Measurements from ENCODE around the gene NUP107.
"Not testable (repeated sequence)": the region's sequence is repeated elsewhere in the genome, so short reads cannot be mapped to it uniquely, and the experiment has no call there.

Gene NUP107

DNA sequence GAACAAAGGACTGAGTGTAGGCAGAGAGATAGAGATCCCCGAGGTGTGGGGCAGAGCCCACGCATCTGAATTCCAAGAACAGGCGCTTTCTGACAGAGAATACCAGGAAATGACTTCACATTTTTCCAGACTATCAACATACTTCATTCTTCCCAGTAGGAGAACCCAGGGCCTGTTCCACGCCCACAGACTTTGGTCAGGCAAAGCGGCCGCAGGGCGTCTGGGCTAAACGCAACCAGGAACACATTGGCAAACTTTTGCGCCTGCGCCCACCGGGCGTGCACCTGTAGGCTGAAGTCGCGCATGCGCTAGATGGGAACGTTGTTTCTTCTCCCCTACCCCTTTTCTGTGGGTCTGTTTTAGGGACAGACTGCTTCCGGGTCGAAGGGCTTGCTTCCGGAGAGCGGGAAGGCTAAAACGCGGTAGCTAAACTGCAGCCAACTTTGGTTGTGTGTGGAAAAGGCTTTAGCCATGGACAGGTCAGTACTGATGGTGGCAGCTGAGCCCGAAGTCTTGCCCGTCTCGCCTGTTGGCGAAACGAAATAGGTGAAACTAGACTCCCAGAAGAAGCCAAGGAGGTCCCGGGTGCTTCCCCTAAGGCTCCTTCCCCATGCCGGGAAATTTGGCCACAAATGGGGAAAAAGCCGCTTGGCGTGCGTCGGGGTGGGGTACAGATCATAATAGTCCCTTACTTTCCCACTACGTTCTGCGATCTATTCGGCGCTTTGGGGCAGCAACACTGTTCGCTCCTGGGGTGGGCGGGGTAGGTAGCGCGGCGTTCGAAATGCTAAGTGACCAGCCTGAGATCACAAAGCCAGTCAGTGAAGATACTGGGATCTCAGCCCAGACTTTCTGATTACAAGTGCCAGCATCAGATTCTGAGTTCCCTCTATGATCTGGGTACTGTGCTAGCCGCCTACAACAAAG, at the start of gene NUP107:
TSS of gene NUP107 (plus strand) at position 384 of the 927 bp plus-strand sequence. CDS start at position 472, 88 bp downstream.
- H3K27ac ChIP-seq (ENCODE audit: low read length): peak within 1 kb of the TSS; percentile 44
- H2AFZ ChIP-seq (ENCODE audit: low read depth, low read length): peak within 1 kb of the TSS; percentile 91
- peaks cover 20% of the 10 kb centered on the region for H3K36me3 ChIP-seq (replicated peaks; ENCODE audit: low read depth, low read length)
- peak within 1 kb of the TSS; percentile 95 for H3K4me2 ChIP-seq (ENCODE audit: low read length)
- peak within 1 kb of the TSS; percentile 85 for H3K9ac ChIP-seq (ENCODE audit: low read length)
- H3K9me3 ChIP-seq (ENCODE audit: insufficient read depth, low read length): no peaks in the 10 kb centered on the region
- H4K20me1 ChIP-seq (ENCODE audit: insufficient read depth, low read length): no peaks in the 10 kb centered on the region
- H3K27me3 ChIP-seq (ENCODE audit: low read depth, low read length): no peaks in the 10 kb centered on the region
- H3K4me1 ChIP-seq (ENCODE audit: low read length): peaks cover 27% of the 10 kb centered on the region
- TF ChIP-seq, protein P1, sequence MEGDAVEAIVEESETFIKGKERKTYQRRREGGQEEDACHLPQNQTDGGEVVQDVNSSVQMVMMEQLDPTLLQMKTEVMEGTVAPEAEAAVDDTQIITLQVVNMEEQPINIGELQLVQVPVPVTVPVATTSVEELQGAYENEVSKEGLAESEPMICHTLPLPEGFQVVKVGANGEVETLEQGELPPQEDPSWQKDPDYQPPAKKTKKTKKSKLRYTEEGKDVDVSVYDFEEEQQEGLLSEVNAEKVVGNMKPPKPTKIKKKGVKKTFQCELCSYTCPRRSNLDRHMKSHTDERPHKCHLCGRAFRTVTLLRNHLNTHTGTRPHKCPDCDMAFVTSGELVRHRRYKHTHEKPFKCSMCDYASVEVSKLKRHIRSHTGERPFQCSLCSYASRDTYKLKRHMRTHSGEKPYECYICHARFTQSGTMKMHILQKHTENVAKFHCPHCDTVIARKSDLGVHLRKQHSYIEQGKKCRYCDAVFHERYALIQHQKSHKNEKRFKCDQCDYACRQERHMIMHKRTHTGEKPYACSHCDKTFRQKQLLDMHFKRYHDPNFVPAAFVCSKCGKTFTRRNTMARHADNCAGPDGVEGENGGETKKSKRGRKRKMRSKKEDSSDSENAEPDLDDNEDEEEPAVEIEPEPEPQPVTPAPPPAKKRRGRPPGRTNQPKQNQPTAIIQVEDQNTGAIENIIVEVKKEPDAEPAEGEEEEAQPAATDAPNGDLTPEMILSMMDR (IDR thresholded peaks at IDR 0.05; ENCODE audit: low read depth, low read length): no peak
- TF ChIP-seq EZH2phosphoT487 (IDR thresholded peaks at IDR 0.05; ENCODE audit: low read depth): no peak
- H3K4me3 ChIP-seq (ENCODE audit: low read length): peak within 1 kb of the TSS; percentile 89
- H3K79me2 ChIP-seq (ENCODE audit: low read length): peaks cover 30% of the 10 kb centered on the region

DNA sequence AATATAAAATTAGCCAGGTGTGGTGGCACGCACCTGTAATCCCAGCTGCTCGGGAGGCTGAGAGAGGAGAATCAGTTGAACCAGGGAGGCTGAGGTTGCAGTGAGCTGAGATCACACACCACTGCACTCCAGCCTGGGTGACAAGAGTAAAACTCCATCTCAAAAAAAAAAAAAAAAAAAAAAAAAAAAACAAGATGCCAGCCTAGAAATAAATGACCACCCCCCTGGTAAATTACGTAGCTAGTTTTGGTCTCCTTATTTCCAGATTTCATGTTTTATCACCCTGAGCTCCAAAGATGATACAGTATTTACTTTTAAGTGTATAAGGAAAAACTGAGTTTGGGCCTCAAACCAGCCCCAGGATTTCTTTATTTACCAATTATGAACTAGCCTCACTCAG, 49.3 kb upstream of the NUP107 start:
- H3K4me3 ChIP-seq (ENCODE audit: low read length); H3K27ac ChIP-seq (ENCODE audit: low read length); H3K36me3 ChIP-seq (replicated peaks; ENCODE audit: low read depth, low read length); H3K27me3 ChIP-seq (ENCODE audit: low read depth, low read length); H2AFZ ChIP-seq (ENCODE audit: low read depth, low read length); H3K4me2 ChIP-seq (ENCODE audit: low read length); H3K9ac ChIP-seq (ENCODE audit: low read length); H3K9me3 ChIP-seq (ENCODE audit: insufficient read depth, low read length): not testable (repeated sequence)
- H3K4me1 ChIP-seq (ENCODE audit: low read length): peaks cover 48% of the 10 kb centered on the region
- peaks cover 97% of the 10 kb centered on the region for H4K20me1 ChIP-seq (ENCODE audit: insufficient read depth, low read length)
- peaks cover 97% of the 10 kb centered on the region for H3K79me2 ChIP-seq (ENCODE audit: low read length)

DNA sequence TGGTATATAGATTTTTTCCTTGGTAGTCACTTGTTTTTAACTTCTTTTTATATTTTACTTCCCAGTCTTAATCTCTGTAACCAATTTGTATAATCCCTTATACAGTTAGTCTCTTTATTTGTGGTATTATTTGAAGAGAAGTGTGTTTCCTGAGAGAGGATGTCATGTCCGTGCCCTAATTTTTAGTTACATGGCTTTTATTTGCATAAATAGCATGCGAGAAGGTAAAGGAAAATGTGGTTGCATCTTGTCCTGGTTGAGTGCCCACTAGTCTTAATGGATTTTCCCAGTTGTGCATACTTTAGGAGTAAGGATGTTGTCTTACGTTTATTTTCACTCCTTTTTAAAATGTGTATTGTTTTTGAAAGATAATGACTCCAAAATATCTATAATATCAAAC, 48.6 kb upstream of the NUP107 start:
- Histone ChIP-seq H3K27ac (ENCODE audit: low read length) (no peak overlapping the region), H3K27me3 (ENCODE audit: low read depth, low read length) (no peaks in the 10 kb centered on the region)

DNA sequence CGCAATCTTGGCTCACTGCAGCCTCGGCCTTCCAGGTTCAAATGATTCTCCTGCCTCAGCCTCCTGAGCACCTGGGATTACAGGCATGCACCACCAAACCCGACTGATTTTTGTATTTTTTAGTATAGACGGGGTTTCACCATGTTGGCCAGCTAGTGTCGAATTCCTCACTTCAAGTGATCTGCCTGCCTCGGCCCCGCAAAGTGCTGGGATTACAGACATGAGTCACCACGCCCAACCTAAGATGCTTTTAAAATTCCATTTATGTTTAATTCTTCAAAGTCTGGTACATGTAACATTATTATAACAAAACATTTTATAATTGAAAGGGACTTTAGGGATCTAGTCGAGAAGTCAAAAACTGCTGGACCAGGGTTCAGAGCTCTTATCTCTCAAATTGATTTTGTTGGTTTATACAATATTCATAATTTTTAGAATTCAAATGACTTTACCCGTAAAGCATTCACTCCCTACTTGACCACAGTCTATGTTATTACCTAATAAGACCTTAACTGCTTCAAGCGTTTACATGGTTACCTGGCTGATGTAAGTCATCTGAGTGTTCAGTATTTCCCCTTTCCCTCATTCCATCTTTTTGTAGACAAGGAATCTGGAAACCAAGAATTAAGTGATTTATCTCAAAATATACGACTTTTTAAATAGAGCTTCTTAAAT, 47.9 kb upstream of the NUP107 start:
- Histone ChIP-seq H3K27ac (ENCODE audit: low read length) (no peak overlapping the region), H3K36me3 (replicated peaks; ENCODE audit: low read depth, low read length) (peaks cover 5% of the 10 kb centered on the region), H3K27me3 (ENCODE audit: low read depth, low read length) (no peaks in the 10 kb centered on the region), H3K4me2 (ENCODE audit: low read length) (no peak overlapping the region), H2AFZ (ENCODE audit: low read depth, low read length) (no peak overlapping the region), H3K9me3 (ENCODE audit: insufficient read depth, low read length) (no peaks in the 10 kb centered on the region), H3K4me1 (ENCODE audit: low read length) (peaks cover 33% of the 10 kb centered on the region), H4K20me1 (ENCODE audit: insufficient read depth, low read length) (peaks cover 93% of the 10 kb centered on the region), H3K4me3 (ENCODE audit: low read length) (no peak overlapping the region), H3K79me2 (ENCODE audit: low read length) (peaks cover 97% of the 10 kb centered on the region), H3K9ac (ENCODE audit: low read length) (no peak overlapping the region)
- no peak for TF ChIP-seq EZH2phosphoT487 (IDR thresholded peaks at IDR 0.05; ENCODE audit: low read depth)
- TF ChIP-seq, protein P1 (IDR thresholded peaks at IDR 0.05; ENCODE audit: low read depth, low read length): no peak

More for the DNA sequence above, 48.6 kb upstream of the NUP107 start:
- peaks cover 5% of the 10 kb centered on the region for H3K36me3 ChIP-seq (replicated peaks; ENCODE audit: low read depth, low read length)
- H4K20me1 ChIP-seq (ENCODE audit: insufficient read depth, low read length): peaks cover 97% of the 10 kb centered on the region
- no peaks in the 10 kb centered on the region for H3K9me3 ChIP-seq (ENCODE audit: insufficient read depth, low read length)
- H3K4me2 ChIP-seq (ENCODE audit: low read length): no peak overlapping the region
- no peak overlapping the region for H2AFZ ChIP-seq (ENCODE audit: low read depth, low read length)
- H3K79me2 ChIP-seq (ENCODE audit: low read length): peaks cover 97% of the 10 kb centered on the region
- no peak overlapping the region for H3K9ac ChIP-seq (ENCODE audit: low read length)
- TF ChIP-seq, protein P1 (IDR thresholded peaks at IDR 0.05; ENCODE audit: low read depth, low read length): no peak
- no peak for TF ChIP-seq EZH2phosphoT487 (IDR thresholded peaks at IDR 0.05; ENCODE audit: low read depth)
- H3K4me1 ChIP-seq (ENCODE audit: low read length): peaks cover 40% of the 10 kb centered on the region
- H3K4me3 ChIP-seq (ENCODE audit: low read length): no peak overlapping the region
